Astrocyte of the spinal cord (primary cell): Measurements from ENCODE around the gene DMAP1.

Experiments
- DNase-seq: peaks from one replicate; pipeline ENCODE4 v3.0.0; 2011; ENCODE audit warnings: low read depth, low spot score
- H3K4me3 ChIP-seq: 2 replicates; pipeline ENCODE4 v1.5.1; 2011; ENCODE audit warnings: low read depth, mild to moderate bottlenecking, low read length, moderate library complexity
- CTCF ChIP-seq: IDR thresholded peaks from 2 replicates; pipeline ENCODE4 v1.5.1; 2012; ENCODE audit warnings: low read depth, mild to moderate bottlenecking, low read length, inconsistent platforms
- in situ Hi-C: cut with HindIII; loops from 2 replicates; pipeline ENCODE4 v1.10.0; 2017; ENCODE audit warnings: low sequenced_read_pairs

Gene DMAP1

GRCh38 chr1:44261171-44261817 lies 48.0 kb downstream of the DMAP1 start:
- no peak for TF ChIP-seq CTCF
- no peak overlapping the region for H3K4me3 ChIP-seq
- DNase-seq = no peak
- in situ Hi-C loops = no loop called here

- no peak overlapping the region for H3K4me3 ChIP-seq
- no peak for DNase-seq
- in situ Hi-C loops = no loop called here
- no peak for TF ChIP-seq CTCF
These were observed 48.7 kb downstream of the DMAP1 start for GRCh38 chr1:44261962-44262361.

- no peak for DNase-seq
- no peak overlapping the region for H3K4me3 ChIP-seq
- no peak for TF ChIP-seq CTCF
- in situ Hi-C loops = no loop called here
These were observed 49.1 kb downstream of the DMAP1 start for GRCh38 chr1:44262414-44262813.

GRCh38 chr1:44262816-44263567 lies 49.7 kb downstream of the DMAP1 start:
- no peak for DNase-seq
- TF ChIP-seq CTCF = no peak
- H3K4me3 ChIP-seq = no peak overlapping the region
- in situ Hi-C loops = no loop called here

GRCh38 chr1:44263568-44264450 lies 50.5 kb downstream of the DMAP1 start:
- TF ChIP-seq CTCF = no peak
- no peak for DNase-seq
- in situ Hi-C loops = no loop called here
- no peak overlapping the region for H3K4me3 ChIP-seq

GRCh38 chr1:44264451-44264771 lies 51.1 kb downstream of the DMAP1 start:
- no peak for DNase-seq
- no peak overlapping the region for H3K4me3 ChIP-seq
- in situ Hi-C loops = no loop called here
- TF ChIP-seq CTCF = no peak
